ENCODE results near the gene CYTH4.

The CYTH4 gene

GRCh38 chr22:37334859-37335805 is 52.8 kb downstream of the CYTH4 start:
- no peak for DNase-seq
- TF ChIP-seq POLR2A (IDR thresholded peaks at IDR 0.05; ENCODE audit: low read length) (no peak), GATA1 (IDR thresholded peaks at IDR 0.05; ENCODE audit: low read depth, low read length) (no peak)

- TF ChIP-seq POLR2A (IDR thresholded peaks at IDR 0.05; ENCODE audit: low read length), result no peak
- no peak for TF ChIP-seq GATA1 (IDR thresholded peaks at IDR 0.05; ENCODE audit: low read depth, low read length)
Observed at GRCh38 chr22:37335806-37336199, 53.5 kb downstream of the CYTH4 start.

GRCh38 chr22:37336579-37336978 is 54.3 kb downstream of the CYTH4 start:
- no peak for TF ChIP-seq GATA1 (IDR thresholded peaks at IDR 0.05; ENCODE audit: low read depth, low read length)
- TF ChIP-seq POLR2A (IDR thresholded peaks at IDR 0.05; ENCODE audit: low read length), result no peak
- peak; percentile 15 to 42 for DNase-seq

More at GRCh38 chr22:37335806-37336199, 53.5 kb downstream of the CYTH4 start:
- DNase-seq, result no peak

GRCh38 chr22:37337204-37337943 is 55.1 kb downstream of the CYTH4 start:
- TF ChIP-seq GATA1 (IDR thresholded peaks at IDR 0.05; ENCODE audit: low read depth, low read length), result no peak
- TF ChIP-seq POLR2A (IDR thresholded peaks at IDR 0.05; ENCODE audit: low read length), result no peak
- DNase-seq, result no peak

- DNase-seq, result no peak
- TF ChIP-seq POLR2A (IDR thresholded peaks at IDR 0.05; ENCODE audit: low read length) (no peak), GATA1 (IDR thresholded peaks at IDR 0.05; ENCODE audit: low read depth, low read length) (no peak)
Observed at GRCh38 chr22:37338539-37339246, 56.4 kb downstream of the CYTH4 start.

GRCh38 chr22:37340331-37341262 is 58.3 kb downstream of the CYTH4 start:
- TF ChIP-seq GATA1 (IDR thresholded peaks at IDR 0.05; ENCODE audit: low read depth, low read length) (no peak), POLR2A (IDR thresholded peaks at IDR 0.05; ENCODE audit: low read length) (no peak)
- no peak for DNase-seq

- DNase-seq, result no peak
- TF ChIP-seq GATA1 (IDR thresholded peaks at IDR 0.05; ENCODE audit: low read depth, low read length), result no peak
- TF ChIP-seq POLR2A (IDR thresholded peaks at IDR 0.05; ENCODE audit: low read length), result no peak
Observed at GRCh38 chr22:37342065-37342464, 59.8 kb downstream of the CYTH4 start.

GRCh38 chr22:37343348-37343747 is 61.0 kb downstream of the CYTH4 start:
- DNase-seq, result no peak
- TF ChIP-seq POLR2A (IDR thresholded peaks at IDR 0.05; ENCODE audit: low read length) (no peak), GATA1 (IDR thresholded peaks at IDR 0.05; ENCODE audit: low read depth, low read length) (no peak)

- no peak for DNase-seq
- TF ChIP-seq POLR2A (IDR thresholded peaks at IDR 0.05; ENCODE audit: low read length) (no peak), GATA1 (IDR thresholded peaks at IDR 0.05; ENCODE audit: low read depth, low read length) (no peak)
Observed at GRCh38 chr22:37343863-37344734, 61.8 kb downstream of the CYTH4 start.

- no peak for DNase-seq
- TF ChIP-seq POLR2A (IDR thresholded peaks at IDR 0.05; ENCODE audit: low read length), result no peak
- no peak for TF ChIP-seq GATA1 (IDR thresholded peaks at IDR 0.05; ENCODE audit: low read depth, low read length)
Observed at GRCh38 chr22:37344735-37345449, 62.6 kb downstream of the CYTH4 start.

GRCh38 chr22:37345863-37346504 is 63.7 kb downstream of the CYTH4 start:
- no peak for DNase-seq
- TF ChIP-seq GATA1 (IDR thresholded peaks at IDR 0.05; ENCODE audit: low read depth, low read length) (no peak), POLR2A (IDR thresholded peaks at IDR 0.05; ENCODE audit: low read length) (no peak)

All from erythroblast (primary cell).